GM21723 (cell line): ENCODE measurements around the gene CLTCL1.
"Not testable (repeated sequence)": the region's sequence is repeated elsewhere in the genome, so short reads cannot be mapped to it uniquely, and the experiment has no call there.

Experiments used
- ATAC-seq: cut with Tn5 transposase; IDR thresholded peaks from one replicate; pipeline ENCODE4 v1.9.1; 2021; ENCODE audit warnings: mild to moderate bottlenecking, moderate library complexity; ENCODE audit not compliant: unreplicated experiment

The CLTCL1 gene

GRCh38 chr22:19291580-19292457, at the start of gene CLTCL1:
Gene CLTCL1, minus strand, starts transcription at chr22:19291719. Its CDS starts 78 bp downstream, at chr22:19291641.
- ATAC-seq, result no peak

- no peak for ATAC-seq
Observed at GRCh38 chr22:19337137-19337536, 45.6 kb upstream of the CLTCL1 start.

- no peak for ATAC-seq
Observed at GRCh38 chr22:19336133-19337075, 44.9 kb upstream of the CLTCL1 start.

- no peak for ATAC-seq
Observed at GRCh38 chr22:19331975-19332374, 40.5 kb upstream of the CLTCL1 start.

GRCh38 chr22:19331474-19331873, 40.0 kb upstream of the CLTCL1 start:
- ATAC-seq, result no peak

- no peak for ATAC-seq
Observed at GRCh38 chr22:19330865-19331418, 39.4 kb upstream of the CLTCL1 start.

GRCh38 chr22:19330205-19330604, 38.7 kb upstream of the CLTCL1 start:
- ATAC-seq, result not testable (repeated sequence)

GRCh38 chr22:19329454-19329853, 37.9 kb upstream of the CLTCL1 start:
- ATAC-seq, result no peak

GRCh38 chr22:19325296-19325948, 33.9 kb upstream of the CLTCL1 start:
- no peak for ATAC-seq

GRCh38 chr22:19323420-19323819, 31.9 kb upstream of the CLTCL1 start:
- ATAC-seq, result not testable (repeated sequence)

- no peak for ATAC-seq
Observed at GRCh38 chr22:19321757-19322156, 30.2 kb upstream of the CLTCL1 start.

GRCh38 chr22:19320136-19320535, 28.6 kb upstream of the CLTCL1 start:
- not testable (repeated sequence) for ATAC-seq

GRCh38 chr22:19319281-19319680, 27.8 kb upstream of the CLTCL1 start:
- no peak for ATAC-seq

- no peak for ATAC-seq
Observed at GRCh38 chr22:19317865-19318264, 26.3 kb upstream of the CLTCL1 start.

- ATAC-seq, result no peak
Observed at GRCh38 chr22:19307872-19308271, 16.4 kb upstream of the CLTCL1 start.

- ATAC-seq, result not testable (repeated sequence)
Observed at GRCh38 chr22:19306535-19306934, 15.0 kb upstream of the CLTCL1 start.

- no peak for ATAC-seq
Observed at GRCh38 chr22:19304547-19304946, 13.0 kb upstream of the CLTCL1 start.

- no peak for ATAC-seq
Observed at GRCh38 chr22:19303785-19304184, 12.3 kb upstream of the CLTCL1 start.

GRCh38 chr22:19295733-19296132, 4.2 kb upstream of the CLTCL1 start:
- ATAC-seq, result no peak

GRCh38 chr22:19292458-19293230, 1.1 kb upstream of the CLTCL1 start:
- ATAC-seq, result no peak
